Activated CD8-positive, alpha-beta memory T cell treated with anti-CD3 and anti-CD28 coated beads, Interleukin-2, amount 50 U/mL, for 48 hours (primary cell): ENCODE results near the gene UBE3A.
"Not testable (repeated sequence)": the region's sequence is repeated elsewhere in the genome, so short reads cannot be mapped to it uniquely, and the experiment has no call there.

Experiments
- DNase-seq: peaks from one replicate; pipeline ENCODE4 v3.0.0-alpha.2; 2020

UBE3A gene

DNA sequence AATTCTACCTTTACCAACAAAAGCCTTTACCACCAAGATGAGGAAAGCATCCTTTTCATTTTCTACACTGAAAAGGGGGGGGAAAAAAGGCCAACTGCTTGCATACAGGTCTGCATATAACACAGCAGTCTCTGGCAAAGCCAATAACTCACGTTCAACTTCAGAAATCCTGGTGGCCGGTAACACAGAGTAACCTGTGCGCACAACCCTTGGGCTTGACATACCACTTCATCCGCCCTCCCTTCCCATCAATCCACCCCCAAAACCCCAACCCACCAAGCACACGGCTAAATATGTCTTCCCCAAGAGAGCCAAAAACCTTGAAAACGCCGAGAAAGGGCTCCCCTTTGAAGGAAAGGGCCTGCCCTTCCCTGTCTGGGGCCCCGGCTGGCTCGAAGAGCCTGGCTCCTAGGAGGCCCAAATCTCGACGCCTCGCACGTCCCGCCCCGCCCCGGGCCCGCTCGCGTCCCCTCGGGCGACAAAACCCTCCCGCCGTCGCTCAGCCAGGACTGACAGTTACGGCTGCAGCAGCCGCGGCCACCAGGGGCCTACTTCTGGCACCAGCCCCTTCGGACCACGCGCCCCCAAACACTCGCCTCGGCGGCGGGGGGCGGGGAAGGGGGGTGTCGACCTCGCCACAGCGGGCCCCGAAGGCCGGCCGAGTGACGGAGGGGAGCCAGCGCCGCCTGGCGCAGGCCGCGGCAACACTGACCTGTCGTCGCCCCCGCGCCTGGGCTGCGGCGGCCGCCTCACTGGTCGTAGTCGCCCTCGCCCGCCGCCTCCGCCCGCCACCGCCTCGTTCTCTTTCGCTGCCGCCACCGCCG lies 835 bp downstream of the UBE3A start:
- DNase-seq: peak; percentile 83

DNA sequence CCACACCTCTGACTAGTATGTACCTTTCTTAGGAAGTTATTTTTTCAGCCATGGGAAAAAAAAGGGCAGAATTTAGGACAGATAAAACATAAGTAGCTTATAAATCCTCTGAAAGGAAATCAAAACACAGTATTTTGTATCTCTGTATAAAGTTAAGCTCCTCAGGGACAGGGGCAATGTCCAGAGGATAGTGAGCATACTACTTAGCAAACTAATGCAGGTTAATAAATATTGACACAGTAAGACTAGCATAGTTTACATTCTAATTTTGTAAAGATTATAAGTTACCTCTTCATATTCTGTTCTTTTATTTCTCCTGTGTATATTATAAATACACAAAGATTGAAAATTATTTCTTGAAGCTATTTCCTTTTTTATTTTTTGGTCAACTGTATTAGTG lies 2.1 kb downstream of the UBE3A start:
- no peak for DNase-seq

DNA sequence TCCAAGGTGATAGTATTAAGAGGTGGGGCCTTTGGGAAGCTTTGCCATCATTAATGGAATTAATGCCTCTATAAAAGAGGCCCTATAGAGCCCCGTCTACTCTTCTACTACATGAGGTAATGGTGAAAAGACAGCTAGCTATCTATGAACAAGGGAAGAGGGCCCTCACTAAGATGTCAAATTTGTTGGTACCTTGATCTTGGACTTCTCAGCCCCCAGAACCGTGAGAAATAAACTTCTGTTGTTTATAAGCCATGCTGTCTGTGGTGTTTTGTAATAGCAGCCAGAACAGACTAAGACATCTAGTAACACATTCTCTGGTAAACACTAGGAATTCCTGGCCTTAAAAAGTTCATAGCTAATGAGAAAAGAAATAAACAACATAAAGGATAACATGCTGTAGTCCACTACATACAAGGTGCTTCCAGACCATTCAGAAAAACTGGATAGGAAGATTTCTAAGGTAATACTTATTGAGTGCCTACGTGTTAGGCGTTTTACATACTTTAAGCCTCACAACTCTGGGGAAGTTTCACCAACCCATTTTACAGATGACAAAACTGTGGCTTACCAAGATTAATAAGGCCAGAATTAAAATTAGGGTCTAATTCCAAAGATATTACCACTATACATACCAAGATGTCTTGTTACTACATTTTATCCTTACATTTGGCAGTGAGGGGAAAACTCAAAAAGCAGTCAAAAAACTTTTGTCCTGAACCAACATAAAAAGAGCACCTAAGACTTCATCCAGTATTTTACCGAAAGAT lies 3.2 kb downstream of the UBE3A start:
- DNase-seq: no peak

DNA sequence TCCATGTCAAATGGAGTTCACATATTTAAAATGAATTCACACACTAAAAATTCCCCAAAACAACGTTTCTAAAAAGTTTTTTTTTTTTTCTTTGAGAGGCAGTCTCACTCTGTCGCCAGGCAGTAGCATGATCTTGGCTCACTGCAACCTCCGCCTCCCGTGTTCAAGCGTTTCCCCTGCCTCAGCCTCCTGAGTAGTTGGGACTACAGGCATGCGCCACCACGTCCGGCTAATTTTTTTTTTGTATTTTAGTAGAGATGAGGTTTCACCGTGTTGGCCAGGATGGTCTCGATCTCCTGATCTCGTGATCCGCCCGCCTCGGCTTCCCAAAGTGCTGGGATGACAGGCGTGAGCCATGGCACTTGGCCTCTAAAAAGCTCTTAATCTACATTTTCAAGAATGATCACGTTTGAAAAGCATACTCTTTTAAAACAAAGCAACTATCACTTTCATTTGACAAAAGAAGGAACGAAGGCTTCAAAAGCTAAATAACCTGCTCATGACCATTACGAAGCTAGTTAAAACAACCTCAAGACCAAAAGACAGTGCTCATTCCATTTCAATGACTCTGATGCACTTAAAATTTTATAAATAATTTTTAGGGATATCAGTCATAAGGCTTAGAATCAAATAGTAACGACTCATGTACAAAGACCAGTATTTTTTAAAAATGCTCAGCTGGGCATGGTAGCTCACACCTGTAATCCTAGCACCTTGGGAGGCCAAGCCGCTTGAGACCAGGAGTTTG lies 5.5 kb downstream of the UBE3A start:
- no peak for DNase-seq

DNA sequence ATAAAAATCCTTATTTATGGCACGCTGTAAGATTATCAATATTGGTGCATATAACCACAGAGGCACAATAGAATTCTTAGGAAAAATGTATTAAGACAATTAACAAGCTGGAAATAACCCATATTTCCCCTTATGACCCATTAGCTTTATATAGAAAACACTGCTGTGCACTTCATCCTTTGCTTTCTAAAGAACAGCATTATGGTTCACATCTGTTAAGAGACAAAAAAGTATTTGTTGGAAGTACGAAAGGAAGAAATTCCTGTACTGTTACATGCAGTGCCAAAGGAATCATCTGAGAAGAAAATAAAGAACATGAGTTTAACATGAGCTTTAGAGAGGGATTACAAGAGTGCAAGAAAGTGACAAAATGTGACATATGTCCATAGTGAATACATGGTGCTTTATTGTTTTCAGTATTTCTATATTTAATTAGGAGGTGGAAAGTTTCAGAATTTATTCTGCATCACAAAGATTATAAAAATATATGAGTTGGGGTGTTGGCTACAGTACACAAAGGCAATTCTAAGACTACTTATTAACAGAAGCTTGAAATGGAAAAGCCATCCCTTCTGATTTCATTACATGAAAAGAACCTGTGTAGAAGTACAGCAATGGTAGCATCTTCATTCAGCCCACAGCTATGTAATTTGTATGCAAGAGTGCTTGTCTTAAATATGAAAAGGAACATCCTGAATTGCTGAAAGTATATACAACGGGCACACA lies 6.8 kb downstream of the UBE3A start:
- no peak for DNase-seq

DNA sequence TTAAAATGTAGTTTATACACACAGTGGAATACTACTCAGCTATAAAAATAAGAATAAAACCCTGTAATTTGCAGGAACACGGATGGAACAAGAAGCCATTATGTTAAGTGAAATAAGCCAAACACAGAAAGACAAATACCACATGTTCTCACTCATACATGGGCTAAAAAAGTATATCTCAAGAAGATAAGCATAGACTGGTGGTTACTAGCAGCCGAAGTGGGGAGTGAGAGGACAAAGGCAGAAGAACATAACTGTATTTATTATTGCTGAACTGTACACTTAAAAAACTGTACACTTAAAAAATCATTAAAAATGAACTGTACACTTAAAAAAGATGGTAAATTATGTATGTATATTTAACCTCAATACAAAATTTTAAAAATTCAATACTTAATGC lies 11.0 kb downstream of the UBE3A start:
- no peak for DNase-seq

DNA sequence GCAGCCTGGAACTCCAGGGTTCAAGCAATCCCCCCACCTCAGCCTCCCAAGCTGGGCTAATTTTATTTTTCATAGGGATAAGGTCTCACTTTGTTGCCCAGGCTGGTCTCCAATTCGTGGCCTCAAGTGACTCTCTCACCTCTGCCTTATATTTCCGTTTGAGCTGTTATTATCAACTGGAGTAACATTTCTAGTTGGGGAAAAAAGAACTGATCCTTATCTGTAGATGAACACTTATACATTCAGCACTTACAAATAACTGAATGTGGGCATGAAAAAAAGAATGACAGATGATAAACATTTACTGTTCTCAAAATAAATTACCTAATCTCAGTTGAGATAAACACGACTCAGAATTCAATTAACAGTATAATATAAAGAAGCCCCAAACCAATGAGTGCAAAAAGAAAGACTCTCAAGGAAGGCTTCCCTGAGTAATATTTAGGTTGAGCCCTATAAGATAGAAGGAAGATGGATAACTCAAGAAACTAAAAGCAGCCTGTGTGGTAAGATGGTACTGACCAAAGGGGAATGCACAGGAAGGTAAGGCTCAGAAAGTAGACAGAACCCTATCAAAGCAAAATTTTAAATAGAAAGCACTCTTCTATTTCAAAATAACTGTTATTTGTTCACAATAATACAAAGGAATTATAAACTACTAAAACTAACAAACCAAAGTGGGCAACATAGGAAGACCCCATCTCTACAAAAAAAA lies 11.8 kb downstream of the UBE3A start:
- DNase-seq: no peak

DNA sequence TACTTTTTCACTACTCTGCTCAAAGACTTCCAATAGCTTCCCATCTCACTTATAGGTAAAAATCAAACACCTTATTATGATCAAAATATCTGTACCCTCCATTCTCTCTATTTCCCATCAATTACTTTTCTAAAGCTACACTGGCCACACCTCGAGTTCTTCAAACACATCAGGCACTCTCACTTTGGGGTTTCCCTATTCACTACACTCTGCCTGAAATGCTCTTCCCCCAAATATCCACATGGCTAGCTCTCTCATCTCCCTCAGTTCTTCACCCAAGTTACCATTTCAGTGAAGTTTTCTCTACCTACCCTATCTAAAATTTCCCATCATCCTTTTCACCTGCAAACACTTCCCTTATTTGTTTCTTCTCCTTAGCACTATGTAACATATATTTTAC lies 14.8 kb downstream of the UBE3A start:
- no peak for DNase-seq

DNA sequence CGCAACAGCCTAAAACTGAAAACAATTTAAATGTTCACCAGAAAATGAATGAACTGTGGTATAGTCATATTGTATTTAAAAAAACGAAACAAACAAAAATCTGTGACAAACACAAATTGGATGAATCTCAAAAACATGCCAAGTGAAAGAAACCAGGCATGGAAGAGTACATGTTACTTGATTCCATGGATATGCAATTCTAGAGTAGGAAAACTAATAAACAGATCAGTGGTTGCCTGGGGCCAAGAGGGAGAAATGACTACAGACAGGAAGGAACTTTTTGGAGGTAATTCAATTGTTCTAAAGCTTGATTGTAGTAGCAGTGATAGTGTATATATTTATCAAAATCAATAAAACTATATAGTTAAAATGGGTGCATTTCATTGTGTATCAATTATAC lies 16.8 kb downstream of the UBE3A start:
- no peak for DNase-seq

DNA sequence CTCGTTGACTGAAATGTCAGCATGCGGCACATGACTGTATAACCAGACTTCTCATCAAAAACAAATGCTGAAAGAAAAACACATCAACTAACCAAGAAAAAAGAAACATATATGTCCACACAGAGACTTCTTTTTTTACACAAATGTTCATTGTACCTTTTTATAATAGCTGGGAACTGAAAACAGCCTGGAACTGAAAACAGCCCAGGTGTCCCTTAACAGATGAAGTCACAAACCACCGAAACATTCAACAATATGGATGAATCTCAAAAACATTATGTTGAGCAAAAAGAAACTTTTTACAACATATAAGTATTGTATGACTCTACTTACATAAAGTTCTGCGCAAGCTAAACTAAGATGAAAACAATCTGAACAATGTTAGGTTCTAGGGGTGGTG lies 20.6 kb downstream of the UBE3A start:
- no peak for DNase-seq

DNA sequence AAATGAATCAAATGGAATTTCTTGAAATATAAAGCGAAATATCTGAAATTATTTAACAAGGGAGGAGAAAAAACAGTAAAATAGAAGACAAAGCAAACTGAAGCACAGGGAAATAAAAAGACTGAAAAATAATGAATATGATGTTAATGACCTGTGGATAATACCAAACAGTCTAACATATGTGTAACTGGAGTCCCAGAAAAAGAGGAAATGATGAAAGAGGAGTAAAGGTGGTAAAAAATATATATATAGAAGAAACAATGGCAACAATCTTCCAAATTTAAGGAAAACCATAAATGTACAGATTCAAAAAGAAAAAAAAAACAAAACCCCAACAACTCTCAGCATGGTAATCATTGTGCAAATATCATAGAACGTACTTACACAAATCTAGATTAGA lies 21.2 kb downstream of the UBE3A start:
- no peak for DNase-seq

DNA sequence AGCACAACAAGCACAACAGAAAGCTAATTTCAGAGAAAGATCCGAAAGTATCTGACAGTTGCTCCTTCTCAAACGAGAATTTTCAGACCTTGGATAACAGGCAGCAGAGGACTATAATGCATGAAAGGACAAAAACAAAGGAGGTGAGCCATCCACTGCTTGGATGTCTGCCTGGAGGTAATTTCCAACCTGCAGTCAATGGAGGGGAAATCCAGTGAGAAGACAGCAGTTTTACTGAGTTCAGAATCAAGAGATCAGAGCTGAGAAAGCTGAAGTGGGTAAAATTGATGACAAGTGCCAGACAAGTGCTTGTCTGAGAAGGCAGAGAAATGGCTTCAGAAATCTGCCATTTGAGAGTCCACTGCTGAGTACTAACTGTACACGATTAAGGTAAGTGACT lies 22.1 kb downstream of the UBE3A start:
- DNase-seq: no peak

DNA sequence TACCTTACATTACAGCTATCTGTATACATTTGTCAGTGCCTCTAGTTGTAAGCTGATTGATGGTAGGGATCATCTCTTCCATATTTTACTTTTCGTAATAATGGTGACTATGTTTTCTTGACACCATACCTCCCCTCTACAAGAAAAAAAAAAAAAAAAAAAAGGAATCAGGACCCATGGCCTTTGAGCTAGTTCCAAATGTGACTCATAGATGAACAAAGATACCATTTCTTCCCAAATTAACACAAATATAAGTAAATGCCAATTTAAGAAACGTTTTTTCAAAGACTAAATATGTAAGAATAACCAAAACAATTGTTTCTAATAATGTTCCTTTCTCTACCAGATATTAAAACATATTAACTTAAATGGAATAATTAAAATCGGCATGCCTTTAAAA lies 23.1 kb downstream of the UBE3A start:
- no peak for DNase-seq

DNA sequence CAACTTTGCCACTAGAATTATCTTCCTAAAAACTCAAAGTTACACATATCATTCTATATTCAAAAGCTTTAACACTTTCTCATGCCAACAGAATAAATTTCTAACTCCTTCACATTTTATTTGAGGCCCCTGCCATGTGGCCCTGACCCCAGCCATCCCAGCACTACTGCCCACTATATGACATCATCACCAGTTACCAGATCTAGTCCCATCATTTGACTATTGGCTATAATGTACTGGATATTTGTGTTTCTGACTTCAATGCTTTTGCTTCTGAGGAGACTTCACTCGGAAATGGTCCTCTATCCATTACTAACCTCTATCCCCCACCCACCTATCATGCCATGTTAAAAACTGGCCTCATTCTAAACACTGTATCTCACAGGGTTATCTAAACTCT lies 23.6 kb downstream of the UBE3A start:
- DNase-seq: no peak

DNA sequence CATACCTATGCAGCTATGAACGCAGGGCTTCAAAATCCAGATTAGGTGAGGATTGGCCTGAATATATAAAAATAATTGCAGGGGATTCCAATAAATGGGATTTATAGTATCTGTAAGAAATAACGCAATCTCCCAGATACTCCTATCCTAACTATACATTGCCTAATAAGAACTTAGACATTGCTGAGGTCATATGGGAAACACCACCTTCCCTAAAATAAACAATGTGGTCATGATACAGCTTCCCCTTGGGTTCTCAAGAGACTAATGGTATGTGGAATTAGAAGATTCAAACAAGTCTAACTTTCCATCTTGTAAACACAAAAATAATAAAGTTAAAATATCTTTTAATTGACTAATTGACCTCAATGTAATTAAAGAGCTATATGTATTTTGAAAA lies 28.2 kb downstream of the UBE3A start:
- no peak for DNase-seq

DNA sequence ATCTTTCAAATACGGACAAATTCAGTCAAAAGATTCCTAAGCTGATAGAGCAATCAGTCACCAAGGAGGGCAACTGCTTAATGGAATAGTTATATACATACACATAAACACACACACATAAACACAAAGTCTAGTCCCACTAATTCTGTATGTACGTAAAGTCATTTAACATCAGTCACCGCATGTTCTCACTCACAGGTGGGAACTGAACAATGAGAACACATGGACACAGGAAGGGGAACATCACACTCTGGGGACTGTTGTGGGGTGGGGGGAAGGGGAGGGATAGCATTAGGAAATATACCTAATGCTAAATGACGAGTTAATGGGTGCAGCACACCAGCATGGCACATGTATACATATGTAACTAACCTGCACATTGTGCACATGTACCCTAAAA lies 29.1 kb downstream of the UBE3A start:
- DNase-seq: not testable (repeated sequence)

DNA sequence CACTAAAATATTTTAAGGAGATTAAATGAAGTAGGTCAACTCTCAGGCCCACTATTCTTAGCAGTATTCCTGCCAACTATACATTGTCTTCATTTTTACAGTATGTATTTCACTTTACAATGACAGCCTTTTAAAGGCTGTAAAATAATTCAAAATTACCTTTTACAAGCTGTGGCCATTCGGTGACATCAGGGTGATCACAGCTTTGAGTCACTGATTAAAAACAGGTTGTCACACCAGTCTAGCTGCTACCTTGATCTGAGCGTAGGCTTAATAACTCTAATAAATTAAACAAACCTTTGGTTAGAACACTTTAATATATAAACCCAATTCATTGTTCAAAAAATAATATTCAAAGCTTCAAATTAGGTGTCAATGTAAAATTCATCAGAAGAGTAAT lies 29.9 kb downstream of the UBE3A start:
- DNase-seq: no peak

DNA sequence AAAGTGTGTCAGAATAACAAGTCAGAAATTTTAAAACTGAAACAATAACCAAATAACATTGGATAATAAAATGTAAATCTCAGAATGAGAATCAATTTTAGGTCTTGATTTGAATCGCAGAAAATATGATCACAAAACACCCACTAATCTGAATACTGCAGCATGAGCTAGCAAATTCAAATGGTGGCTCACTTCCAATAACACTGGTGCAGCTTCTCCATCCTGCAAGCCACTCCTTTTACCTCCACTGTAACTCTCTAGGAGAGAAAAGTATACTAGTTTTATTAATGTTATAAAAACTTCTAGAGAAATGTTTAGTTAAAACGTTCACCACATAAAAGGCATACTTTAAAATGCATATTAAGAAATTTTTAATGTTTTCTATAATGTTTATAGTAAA lies 30.4 kb downstream of the UBE3A start:
- DNase-seq: no peak

DNA sequence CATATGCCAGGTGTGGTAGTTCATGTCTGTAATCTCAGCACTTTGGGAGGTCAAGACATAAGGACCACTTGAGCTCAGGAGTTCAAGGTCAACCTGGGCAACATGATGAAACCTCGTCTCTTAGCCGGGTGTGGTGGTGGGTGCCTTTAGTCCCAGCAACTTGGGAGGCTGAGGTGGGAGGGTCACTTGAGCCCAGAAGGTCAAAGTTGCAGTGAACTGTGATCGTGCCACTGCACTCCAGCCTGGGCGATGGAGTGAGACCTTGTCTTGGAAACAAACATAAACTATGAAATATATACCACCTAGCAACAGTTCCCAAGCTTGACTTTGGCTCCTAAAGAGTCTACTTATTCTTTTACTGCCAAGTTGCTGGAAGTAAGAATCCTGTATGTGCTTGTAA lies 30.9 kb downstream of the UBE3A start:
- DNase-seq: no peak

DNA sequence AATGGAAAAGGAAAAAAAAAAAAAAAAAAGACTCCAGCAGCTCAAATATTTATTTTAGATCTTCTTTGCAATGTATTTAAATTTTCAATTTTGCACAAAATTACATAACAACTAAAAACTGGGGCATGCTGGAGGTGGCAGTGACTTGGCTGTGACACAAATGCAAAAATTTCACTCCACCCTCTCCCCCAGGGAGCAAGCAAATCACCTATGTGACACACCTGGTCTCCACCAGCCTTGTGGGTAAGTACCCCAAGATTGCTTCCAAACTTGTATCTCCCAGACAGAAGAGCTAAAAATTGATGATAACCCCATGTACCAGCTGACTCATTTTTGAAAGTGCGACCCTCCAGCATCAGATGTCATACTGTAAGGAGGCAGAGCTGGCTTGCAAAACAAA lies 32.0 kb downstream of the UBE3A start:
- DNase-seq: no peak

DNA sequence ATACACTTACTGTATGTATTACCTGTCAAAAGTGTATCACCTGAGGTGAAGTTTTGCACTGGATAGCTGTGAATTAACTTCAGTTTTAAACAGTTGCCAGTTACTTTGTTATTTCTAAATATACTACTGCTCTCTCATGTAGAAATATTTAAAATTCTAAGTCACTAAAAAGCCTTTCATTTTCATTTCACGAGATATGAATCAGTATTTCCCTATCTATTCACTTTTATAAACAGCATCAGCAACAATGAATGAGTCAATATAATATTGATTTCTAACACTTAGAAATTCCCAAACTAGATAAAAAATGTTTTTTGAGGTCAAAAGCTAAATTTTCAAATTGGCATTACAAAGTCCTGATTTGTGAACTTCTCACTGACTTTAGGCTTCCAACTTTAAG lies 32.6 kb downstream of the UBE3A start:
- DNase-seq: no peak

DNA sequence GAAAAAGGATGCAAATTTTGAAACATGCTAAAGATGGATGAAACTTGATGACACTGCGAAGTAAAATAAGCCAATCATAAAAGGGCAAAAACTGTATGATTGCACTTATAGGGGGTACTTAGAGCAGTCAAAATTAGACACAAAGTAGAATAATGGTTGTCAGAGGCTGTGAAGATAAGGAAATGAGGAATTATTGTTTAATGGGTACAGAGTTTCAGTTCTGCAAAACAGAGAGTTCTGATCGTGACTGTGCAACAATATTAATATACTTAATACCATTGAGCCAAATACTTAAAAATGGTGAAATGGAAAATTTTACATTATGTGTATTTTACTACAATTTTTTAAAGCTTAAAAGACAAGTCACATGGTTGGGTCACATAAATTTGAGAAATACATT lies 35.1 kb downstream of the UBE3A start:
- DNase-seq: no peak

DNA sequence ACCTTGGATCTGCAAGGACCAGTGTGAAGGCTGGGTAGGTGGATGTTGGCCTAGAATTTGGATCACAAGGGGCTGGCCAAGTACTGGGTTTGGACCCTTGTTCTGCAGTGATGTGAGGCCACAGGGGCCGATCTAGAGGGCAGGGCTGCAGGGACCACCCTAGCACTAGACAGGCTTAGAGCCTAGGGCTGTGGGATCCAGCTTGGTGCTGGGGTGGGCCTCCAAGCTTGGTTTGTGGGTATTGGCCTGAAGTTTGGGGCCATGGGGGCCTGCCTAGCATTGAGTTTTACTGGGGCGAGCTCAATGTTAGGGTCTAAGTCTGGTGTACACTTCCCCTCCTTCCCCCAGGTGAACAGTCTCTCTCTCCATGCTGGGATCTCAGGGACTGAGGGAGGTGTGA lies 36.5 kb downstream of the UBE3A start:
- no peak for DNase-seq
